Nephron (organoid): ENCODE data around the gene SLC38A2.

Source experiments
- H3K27ac Mint-ChIP-seq, 3 experiments: 2 replicates each; pipeline ENCODE4 v1.8.0; 2020; ENCODE audit warnings: mixed read lengths in 3 of 3, mild to moderate bottlenecking in 2 of 3, moderate library complexity in 1 of 3
- H3K27me3 Mint-ChIP-seq: 2 replicates; pipeline ENCODE4 v1.8.0; 2021; ENCODE audit warnings: low read depth, mild to moderate bottlenecking, moderate library complexity, mixed read lengths
- H3K36me3 Mint-ChIP-seq: 2 replicates; pipeline ENCODE4 v1.8.0; 2020; ENCODE audit warnings: low read depth, mixed read lengths
- H3K4me1 Mint-ChIP-seq: 2 replicates; pipeline ENCODE4 v1.8.0; 2020; ENCODE audit warnings: mixed read lengths
- H3K4me3 Mint-ChIP-seq, 3 experiments: 2 replicates each; pipeline ENCODE4 v1.8.0; 2020; ENCODE audit warnings: mild to moderate bottlenecking in 3 of 3, mixed read lengths in 3 of 3, moderate library complexity in 2 of 3
- H3K9me3 Mint-ChIP-seq: 2 replicates; pipeline ENCODE4 v1.8.0; 2020; ENCODE audit warnings: mixed read lengths
- CTCF ChIP-seq, 3 experiments: fragments of 200-600 bp; sonication (generic); IDR thresholded peaks; one replicate each; pipeline ENCODE4 v1.5.0; 2021; ENCODE audit warnings: antibody characterized with exemption in 3 of 3; ENCODE audit not compliant: unreplicated experiment in 3 of 3

Gene SLC38A2

DNA sequence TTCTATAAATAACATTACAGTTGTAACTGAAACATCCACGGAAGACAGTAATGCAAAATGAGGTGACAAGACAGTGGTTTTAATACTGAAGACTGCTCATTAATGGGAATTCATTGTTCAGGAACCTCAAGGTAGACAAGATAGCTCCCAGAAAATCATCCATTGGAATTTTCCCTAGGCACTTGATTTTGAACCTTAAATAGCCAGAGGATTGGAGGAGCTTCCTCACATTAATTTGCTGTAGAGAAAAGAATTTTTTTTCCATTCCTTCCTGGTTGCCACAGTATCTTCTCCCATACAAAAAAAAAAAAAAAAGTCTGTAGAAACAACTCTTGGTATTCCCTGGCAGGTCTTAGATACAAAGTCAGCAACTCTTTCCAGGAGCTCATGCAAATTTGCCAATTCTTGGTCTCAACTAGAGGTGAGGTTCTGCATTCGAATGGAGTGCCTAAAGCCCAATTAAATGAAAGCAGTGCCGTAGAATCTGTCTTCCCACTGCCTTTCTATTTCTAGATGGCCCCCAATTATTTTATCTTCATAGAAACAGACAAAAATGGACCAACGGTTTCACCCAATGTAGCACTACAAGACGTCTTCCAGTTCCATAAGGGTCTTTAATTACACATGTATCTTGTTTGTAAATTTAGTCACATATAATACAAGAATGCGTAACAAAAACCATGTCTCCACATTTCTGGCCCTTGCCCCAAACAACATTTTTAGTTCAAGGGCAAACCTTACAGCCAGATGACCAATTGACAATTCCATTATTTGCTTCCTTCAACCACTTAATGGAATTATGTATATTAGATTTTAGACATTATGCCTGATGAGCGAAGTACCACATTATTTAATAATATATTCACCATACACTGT lies 13.5 kb downstream of the SLC38A2 start:
- H3K27me3 Mint-ChIP-seq, result no peaks in the 10 kb centered on the region
- no peaks in the 10 kb centered on the region for H3K9me3 Mint-ChIP-seq
- no peak for TF ChIP-seq CTCF (IDR thresholded peaks at IDR 0.05; ENCODE audit: unreplicated experiment in 3 of 3)
- H3K4me3 Mint-ChIP-seq, result no peak overlapping the region
- H3K36me3 Mint-ChIP-seq, result peaks cover 58% of the 10 kb centered on the region
- H3K27ac Mint-ChIP-seq, result peak overlapping the region in 1 of 3 experiments; percentile 32
- H3K4me1 Mint-ChIP-seq, result peaks cover 6% of the 10 kb centered on the region

GRCh38 chr12:46358325-46358700 lies 14.3 kb downstream of the SLC38A2 start:
- TF ChIP-seq CTCF (IDR thresholded peaks at IDR 0.05; ENCODE audit: unreplicated experiment in 3 of 3), result no peak
- Mint-ChIP-seq H3K9me3 (no peaks in the 10 kb centered on the region), H3K27me3 (no peaks in the 10 kb centered on the region), H3K4me1 (peaks cover 5% of the 10 kb centered on the region), H3K36me3 (peaks cover 50% of the 10 kb centered on the region), H3K27ac (peak overlapping the region in 1 of 3 experiments; percentile 66), H3K4me3 (no peak overlapping the region)

DNA sequence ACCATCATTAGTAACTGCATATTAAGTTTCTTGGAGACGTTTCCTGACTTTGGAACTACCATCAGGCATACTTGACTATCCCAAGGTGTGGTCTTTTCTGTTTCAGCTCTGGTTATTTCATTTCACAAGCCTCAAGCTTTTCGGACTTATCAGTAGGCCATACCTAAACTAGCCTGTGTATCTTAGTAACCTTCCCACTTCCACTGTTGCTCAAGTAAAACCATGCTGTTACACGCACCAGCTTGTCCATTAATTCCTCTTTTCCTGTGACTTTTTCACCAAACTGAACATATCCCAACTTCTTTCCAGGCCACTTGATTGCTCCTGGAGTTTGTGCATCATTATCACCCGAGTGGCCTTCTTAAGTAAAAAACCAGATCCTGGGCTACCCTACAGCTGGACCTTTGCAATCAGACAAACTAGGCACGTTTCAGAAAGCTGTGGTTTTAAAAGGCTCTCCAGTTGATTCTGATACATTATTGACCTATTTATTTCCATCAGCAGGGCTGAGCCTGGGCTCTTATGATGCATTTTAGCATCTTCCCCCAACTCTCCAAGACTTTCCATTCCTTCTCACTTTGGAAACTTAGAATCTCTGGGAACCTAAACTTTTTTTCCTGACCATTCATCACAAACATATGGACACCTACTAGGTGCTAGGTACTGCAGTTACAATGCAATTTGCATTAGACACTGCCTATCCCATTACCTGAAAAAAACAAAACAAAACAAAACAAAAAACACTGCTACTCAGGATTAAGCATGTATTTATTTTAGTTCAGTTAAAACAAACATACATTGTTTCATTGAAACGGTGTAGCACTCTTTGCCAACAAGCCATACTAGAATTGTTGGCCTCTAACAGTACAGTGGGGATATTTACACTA lies 14.9 kb downstream of the SLC38A2 start:
- TF ChIP-seq CTCF (IDR thresholded peaks at IDR 0.05; ENCODE audit: unreplicated experiment in 3 of 3), result no peak

GRCh38 chr12:46356655-46357437 lies 15.7 kb downstream of the SLC38A2 start:
- H3K36me3 Mint-ChIP-seq, result peaks cover 36% of the 10 kb centered on the region
- H3K4me3 Mint-ChIP-seq, result no peak overlapping the region
- no peak for TF ChIP-seq CTCF (IDR thresholded peaks at IDR 0.05; ENCODE audit: unreplicated experiment in 3 of 3)
- no peaks in the 10 kb centered on the region for H3K27me3 Mint-ChIP-seq
- H3K9me3 Mint-ChIP-seq, result no peaks in the 10 kb centered on the region
- H3K4me1 Mint-ChIP-seq, result peaks cover 7% of the 10 kb centered on the region
- H3K27ac Mint-ChIP-seq, result peak overlapping the region in 2 of 3 experiments; percentile 37 to 86

More for the DNA sequence above, 14.9 kb downstream of the SLC38A2 start:
- H3K4me1 Mint-ChIP-seq, result peaks cover 1% of the 10 kb centered on the region
- H3K27me3 Mint-ChIP-seq, result no peaks in the 10 kb centered on the region
- H3K9me3 Mint-ChIP-seq, result no peaks in the 10 kb centered on the region
- H3K36me3 Mint-ChIP-seq, result peaks cover 44% of the 10 kb centered on the region
- no peak overlapping the region for H3K4me3 Mint-ChIP-seq
- peak overlapping the region in 1 of 3 experiments; percentile 66 for H3K27ac Mint-ChIP-seq

GRCh38 chr12:46354802-46355199 lies 17.8 kb downstream of the SLC38A2 start:
- H3K27ac Mint-ChIP-seq, result peak overlapping the region; percentile 47 to 86 (median 61)
- H3K36me3 Mint-ChIP-seq, result peaks cover 17% of the 10 kb centered on the region
- no peaks in the 10 kb centered on the region for H3K9me3 Mint-ChIP-seq
- H3K4me3 Mint-ChIP-seq, result no peak overlapping the region
- H3K27me3 Mint-ChIP-seq, result no peaks in the 10 kb centered on the region
- H3K4me1 Mint-ChIP-seq, result peaks cover 7% of the 10 kb centered on the region
- no peak for TF ChIP-seq CTCF (IDR thresholded peaks at IDR 0.05; ENCODE audit: unreplicated experiment in 3 of 3)
